GM23248 (cell line): Measurements from ENCODE around the gene ZNF483.

Experiments used
- EZH2 ChIP-seq: fragments of 200-600 bp; sonication (generic); IDR thresholded peaks from 2 replicates; pipeline ENCODE4 v1.6.1; 2018; ENCODE audit warnings: antibody characterized with exemption, mild to moderate bottlenecking; ENCODE audit not compliant: insufficient read depth, poor library complexity, severe bottlenecking
- EZH2phosphoT487 ChIP-seq: fragments of 200-600 bp; sonication (generic); IDR thresholded peaks from 2 replicates; pipeline ENCODE4 v1.6.1; 2018; ENCODE audit warnings: antibody characterized with exemption, moderate library complexity, mild to moderate bottlenecking, low read depth; ENCODE audit not compliant: insufficient read depth

- no peak for TF ChIP-seq EZH2
- no peak for TF ChIP-seq EZH2phosphoT487
Measured at GRCh38 chr9:111529787-111530186, 4.8 kb downstream of the ZNF483 start.
